GM18861 (cell line): ENCODE data around the gene LYST.

ENCODE experiments used
- ATAC-seq: cut with Tn5 transposase; IDR thresholded peaks from one replicate; pipeline ENCODE4 v1.9.1; 2021; ENCODE audit not compliant: unreplicated experiment

LYST gene

DNA sequence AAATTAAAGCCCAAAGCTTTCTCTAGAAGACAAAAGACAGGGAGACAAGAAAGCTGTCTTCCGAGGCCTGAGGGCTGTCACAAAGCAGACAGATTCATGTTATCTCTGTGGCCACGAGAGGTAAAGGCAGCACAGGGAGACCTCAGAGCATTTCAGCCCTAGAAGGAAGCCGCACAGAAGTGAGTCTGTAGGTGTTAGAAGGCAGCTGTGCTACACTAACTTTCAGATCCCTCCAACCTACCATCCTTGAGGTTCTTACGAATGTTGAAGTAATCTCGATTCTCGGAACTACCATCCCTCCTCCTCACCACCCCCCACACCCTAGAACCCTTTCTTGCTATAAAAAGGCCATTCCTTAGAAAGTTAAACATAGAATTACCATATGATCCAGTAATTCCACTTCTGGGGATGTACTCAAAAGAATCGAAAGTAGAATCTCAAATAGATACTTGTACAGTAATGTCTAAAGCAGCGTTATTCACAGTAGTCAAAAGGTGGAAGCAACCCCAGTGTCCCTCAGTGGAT, 21.5 kb upstream of the LYST start:
- ATAC-seq, result peak; percentile 68

DNA sequence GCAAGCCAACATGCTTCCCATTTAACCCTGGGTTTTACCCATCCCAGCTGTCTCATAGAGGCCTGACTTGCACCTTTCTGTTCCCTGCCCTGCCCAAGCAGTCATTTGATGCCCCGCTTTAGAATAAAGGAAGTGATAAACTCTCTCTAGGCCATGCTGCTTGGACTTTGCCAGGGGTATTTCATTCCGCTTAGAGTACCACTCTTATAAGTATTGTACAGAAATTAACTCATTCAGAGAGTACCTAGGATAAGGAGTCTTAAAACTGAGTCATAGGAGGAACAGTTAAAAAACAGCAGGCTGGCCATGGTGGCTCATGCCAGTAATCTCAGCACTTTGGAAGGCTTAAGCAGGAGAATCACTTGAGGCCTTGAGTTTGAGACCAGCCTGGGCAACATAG, 21.0 kb upstream of the LYST start:
- ATAC-seq, result no peak

GRCh38 chr1:235885655-235886262, 19.1 kb upstream of the LYST start:
- no peak for ATAC-seq

GRCh38 chr1:235883261-235883927, 16.7 kb upstream of the LYST start:
- no peak for ATAC-seq

DNA sequence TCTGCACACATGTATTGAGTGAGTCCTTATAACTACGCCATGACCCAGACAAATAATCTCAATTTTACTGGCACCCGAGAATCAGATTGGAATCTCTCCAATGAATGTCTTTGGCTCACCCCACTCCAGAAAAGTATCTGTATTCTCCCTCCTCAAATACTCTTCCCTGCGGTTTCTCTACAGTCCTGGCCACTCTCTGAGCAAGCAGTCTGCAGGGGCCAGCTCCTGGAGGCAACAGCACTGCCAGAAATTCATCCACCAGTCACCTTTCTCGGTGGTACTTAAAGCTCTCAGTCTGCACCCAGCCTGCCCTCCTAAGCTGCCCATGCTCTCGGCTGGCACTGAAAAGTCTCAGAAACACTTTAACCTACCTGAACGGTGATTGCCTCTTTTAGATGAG, 16.1 kb upstream of the LYST start:
- no peak for ATAC-seq

DNA sequence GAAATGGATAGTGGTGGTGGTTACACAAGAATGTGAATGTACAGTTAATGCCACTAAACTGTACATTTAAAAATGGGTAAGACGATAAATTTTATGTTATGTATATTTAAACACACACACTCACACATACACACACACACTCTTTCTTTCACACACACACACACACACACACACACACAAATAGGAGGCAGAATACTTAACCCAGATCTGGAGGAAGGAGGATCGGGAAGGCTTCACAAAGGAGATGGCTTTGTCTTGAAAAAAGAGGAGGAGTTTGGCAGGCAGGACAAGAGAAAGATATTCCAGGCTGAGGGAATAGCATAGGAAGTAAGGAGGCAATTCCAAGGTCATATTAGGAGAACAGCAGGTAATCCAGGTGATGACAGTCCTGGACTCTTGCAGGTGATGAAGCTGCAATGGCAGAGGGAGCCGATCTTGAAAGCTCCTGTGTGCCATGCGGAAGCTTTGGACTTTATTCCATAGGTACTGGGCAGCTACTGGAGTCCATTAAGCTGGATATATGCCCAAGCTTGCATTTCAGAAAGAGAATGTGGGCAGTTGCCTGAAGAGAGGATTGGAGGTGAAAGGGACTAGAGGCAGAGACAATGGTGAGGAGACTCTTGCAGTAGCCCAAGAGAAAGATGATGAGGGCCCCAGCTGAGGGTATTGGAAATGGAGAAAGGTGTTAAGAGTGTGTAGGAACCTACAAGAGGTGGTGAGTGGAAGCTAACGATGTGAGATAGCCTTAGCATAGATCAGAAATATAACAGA, 15.4 kb upstream of the LYST start:
- no peak for ATAC-seq

GRCh38 chr1:235878082-235878811, 11.5 kb upstream of the LYST start:
- ATAC-seq, result no peak

GRCh38 chr1:235876402-235876841, 9.7 kb upstream of the LYST start:
- ATAC-seq, result no peak

- ATAC-seq, result no peak
Observed at GRCh38 chr1:235875036-235875597, 8.4 kb upstream of the LYST start.

DNA sequence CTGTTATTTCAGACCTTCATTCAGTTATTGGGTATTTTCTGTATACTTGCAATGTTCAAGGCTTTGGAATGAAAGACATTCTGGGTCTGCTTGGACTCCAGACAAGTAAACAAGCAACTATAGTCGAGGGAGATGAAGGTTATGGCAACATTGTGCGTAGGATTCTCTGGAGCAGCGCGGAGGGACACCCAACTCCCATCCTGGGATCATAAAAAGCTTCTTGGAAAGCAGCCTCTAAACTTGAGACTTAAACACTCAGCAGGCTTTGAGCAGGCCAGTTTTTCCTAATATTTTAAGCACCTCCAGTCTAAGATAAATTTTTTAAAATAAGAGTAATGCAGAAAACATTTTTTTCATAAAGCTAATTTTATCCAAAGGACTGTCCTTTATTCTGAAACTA, 7.6 kb upstream of the LYST start:
- no peak for ATAC-seq

GRCh38 chr1:235873571-235873970, 6.9 kb upstream of the LYST start:
- ATAC-seq, result no peak

- no peak for ATAC-seq
Observed at GRCh38 chr1:235873045-235873444, 6.3 kb upstream of the LYST start.

GRCh38 chr1:235872270-235872669, 5.6 kb upstream of the LYST start:
- no peak for ATAC-seq

DNA sequence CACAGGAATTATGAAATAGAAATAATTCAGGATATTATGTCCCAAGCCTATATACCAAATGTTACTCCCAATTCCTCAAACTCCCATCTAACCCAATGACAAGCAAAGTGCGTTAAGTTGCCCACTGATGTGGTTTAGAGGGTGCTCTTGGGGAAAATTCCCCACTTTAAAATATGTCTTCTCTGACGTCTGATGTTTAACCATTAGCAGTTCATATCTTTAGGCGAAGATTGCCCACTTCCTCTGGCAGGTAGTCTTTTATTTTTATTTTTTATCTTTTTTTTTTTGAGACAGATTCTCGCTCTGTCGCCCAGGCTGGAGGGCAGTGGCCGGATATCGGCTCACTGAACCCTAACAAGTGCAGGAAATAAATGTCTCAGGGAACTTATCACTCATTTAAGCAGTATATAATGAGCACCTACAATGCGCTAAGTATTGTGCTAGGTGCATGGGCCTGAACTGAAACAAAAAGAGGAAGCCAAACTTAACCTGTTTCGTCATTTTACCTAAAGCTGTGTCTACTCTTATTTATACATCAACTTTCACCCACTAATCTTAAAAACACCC, 1.3 kb upstream of the LYST start:
- ATAC-seq, result peak; percentile 34

- ATAC-seq, result peak; percentile 56
Observed at GRCh38 chr1:235866913-235867845, 473 bp upstream of the LYST start.

GRCh38 chr1:235865565-235866204, 1.0 kb downstream of the LYST start:
- ATAC-seq, result peak; percentile 3

DNA sequence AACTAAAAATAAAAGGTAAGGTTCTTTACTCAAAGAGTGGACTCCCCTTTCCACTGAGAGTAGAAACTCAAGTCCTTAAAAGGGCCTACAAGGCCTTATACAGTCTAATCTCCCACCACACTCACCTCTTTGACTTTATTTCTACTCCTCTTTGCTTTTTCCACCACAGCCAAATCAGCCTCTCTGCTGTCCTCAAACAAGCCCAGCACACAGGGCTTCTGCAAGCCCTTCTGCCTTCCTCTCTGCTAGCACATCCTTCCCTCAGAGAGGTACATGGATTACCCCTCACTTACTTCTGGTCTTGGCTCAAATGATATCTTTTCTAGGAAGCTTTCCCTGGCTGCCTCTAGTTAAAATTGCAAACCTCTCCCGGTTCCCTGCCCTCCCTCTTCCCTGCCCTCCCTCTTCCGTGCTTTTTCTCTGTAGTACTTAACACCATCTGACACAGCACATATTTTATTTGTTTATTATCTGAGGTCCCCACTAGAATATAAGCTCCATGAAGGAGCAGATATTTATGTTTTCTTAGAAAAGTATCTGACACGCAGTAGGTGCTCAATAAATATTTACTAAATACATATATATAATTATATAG, 1.7 kb downstream of the LYST start:
- no peak for ATAC-seq

GRCh38 chr1:235864469-235864868, 2.2 kb downstream of the LYST start:
- ATAC-seq, result no peak

- no peak for ATAC-seq
Observed at GRCh38 chr1:235863699-235864093, 3.0 kb downstream of the LYST start.
